HL-60/S4 treated with phorbol 12-myristate 13-acetate at 8.2 ng/mL for 4 days and 3 days (cell line): ENCODE results near the gene IQCE.

Experiments used
- in situ Hi-C: fragments of 300-500 bp; cut with MboI; formaldehyde crosslinking; loops from 2 replicates; pipeline ENCODE4 v1.15.0; 2022; ENCODE audit warnings: low sequenced_read_pairs

Gene IQCE

GRCh38 chr7:2660359-2661095, 101.7 kb downstream of the IQCE start:
- in situ Hi-C loops, result no loop called here

DNA sequence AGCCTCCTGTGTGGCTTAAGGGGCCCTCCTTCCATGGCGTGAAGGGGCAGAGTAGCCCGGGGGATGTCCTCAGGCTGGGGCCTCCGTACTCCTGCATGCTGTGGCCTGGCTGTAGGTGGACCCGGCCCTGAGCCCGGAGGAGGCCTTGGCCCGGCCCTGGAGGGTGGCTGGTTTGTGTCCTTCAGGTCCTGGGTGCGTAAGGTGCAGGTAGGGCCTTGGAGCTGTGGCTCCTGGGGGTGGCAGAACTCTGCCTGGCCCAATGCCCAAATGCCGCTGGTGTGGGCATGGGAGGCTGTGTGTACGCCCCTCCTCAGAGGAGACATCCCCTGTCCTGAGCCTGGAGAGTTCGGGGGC, 102.3 kb downstream of the IQCE start:
- in situ Hi-C loops, result no loop called here

DNA sequence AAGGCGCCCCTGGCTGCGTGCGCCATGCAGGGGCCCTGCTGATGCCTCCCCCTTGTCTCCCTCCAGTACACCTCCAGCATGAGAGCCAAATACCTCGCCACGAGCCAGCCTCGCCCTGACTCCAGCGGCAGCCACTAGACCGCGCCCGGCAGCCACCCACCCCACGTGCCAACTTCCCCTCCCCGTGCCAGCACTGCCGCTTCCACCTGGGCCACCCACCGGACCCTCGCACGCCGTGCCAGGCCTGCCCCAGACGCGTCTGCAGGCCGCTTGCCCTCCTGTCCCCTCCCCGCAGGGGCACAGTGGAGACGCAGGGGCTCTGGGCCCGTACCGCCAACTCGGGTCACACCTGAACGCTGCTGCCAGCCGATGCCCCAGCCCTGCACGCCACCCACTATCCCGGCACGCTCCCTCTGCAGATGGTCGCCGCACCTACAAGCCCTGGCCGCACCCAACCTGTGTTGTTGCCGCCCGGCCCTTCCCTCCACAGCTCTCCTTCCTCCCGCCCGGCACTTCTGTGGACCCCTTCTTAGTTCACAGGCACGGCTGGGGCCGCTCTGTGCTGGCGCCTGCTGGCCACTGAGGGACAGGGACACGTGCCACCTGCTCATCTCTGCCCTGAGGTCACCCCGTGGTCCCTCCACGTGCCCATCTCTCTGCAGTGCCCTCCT, 103.0 kb downstream of the IQCE start:
- in situ Hi-C loops, result no loop called here

DNA sequence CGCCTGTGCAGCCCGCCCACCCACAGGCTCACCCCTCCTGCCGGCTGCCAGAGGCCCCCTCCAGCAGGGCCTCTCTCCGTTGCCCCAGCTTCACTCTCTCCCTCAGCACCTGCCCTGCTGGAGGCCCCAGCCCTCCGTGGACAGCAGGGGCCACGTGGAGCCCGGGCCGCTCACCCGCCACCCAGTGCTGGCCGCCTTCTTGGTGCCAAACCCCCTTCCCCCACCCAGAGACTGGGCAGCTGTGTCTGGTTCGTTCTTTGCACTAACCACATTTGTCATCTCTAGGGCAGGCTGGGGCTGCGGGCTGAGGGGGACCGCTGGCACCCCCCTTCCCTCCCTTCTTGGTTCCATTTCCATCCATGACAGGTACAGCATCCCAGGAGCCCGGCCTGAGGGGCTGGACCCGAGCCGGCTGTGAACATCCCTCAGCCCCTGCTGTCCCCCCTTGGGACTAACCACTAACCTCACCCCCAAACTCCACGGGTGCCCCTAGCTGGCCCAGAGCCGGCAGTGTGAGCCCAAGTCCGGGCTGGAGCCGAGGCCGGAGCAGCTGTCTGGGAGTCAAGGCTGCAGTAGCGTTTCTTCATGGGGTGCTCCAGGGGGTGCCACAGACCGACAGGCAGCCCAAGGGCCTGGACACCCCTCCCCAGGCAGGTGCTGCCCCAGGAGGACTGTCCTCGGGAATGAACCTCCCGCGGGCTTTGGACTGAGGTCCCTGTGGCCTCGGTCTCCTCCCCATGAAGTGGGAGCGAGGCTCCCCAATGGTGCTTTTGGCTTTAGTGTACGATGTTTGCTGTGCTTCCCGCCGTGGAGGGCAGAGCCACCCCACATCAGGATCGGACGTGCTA, 103.7 kb downstream of the IQCE start:
- in situ Hi-C loops, result no loop called here

DNA sequence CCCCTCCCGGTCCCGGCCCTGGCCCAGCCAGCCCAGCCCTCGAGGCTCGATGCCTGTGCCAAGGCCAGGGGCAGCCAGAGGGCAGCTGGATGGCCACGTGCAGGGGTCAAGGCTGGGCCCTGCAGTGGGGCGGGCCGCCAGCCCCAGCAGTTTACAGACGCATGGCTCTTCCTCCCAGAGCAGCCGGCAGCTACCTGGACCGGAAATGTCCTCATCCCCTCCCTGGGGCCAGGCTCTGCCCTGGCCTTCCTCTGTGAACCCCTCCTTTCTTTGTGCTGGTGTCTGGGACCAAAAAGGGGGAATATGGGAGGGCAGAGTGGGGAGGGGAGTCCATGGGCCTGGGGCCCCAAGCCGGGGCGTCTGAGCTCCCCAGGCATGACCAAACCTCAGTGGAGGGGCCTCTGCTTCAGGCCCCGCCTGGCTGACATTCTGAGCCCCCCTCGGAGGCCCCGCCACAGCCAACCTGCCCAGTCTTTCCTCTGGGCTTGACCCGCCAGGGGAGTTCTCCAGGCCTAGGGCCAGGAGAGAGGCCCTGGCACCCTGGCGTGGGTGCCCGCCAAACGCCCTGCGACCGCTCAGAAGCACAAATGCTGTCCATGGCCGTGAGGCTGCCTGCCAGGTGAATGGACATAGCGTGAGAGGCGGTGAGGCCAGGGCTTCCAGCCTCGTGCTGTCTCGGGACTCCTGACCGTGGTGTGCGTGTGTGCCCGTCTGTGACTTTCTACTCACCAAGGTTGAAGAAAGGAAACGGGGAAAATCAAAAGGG, 104.5 kb downstream of the IQCE start:
- in situ Hi-C loops, result no loop called here

DNA sequence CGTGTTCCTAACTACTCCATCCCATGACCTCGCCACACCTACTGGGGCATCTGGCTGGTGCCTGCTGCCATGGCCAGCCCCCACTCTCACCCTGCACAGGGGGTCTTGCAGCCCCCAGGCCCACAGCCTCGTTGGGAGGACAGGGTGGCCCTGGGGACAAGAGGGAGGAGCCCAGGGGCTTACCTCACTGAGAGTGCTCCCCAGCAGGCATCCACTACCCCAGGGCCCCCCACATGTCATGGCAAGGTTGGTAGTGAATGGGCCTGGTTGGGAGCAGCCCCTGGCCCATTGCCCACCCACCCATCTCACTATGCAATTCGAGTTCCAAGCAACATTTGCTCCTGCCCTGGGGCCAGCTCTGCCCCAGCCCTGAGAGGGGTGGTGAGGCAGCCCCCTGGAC, 105.2 kb downstream of the IQCE start:
- in situ Hi-C loops, result no loop called here
